GM12873 (cell line): ENCODE measurements around the gene SSBP2.

Experiments used
- TF ChIP-seq, protein P1 (sequence below): IDR thresholded peaks from 2 replicates; pipeline ENCODE4 v1.5.1; 2012; ENCODE audit warnings: low read depth, mild to moderate bottlenecking, moderate library complexity, low read length, control low read depth; ENCODE audit not compliant: insufficient read depth; ENCODE audit errors: missing control alignments

Gene SSBP2

GRCh38 chr5:81428446-81428845, 322.5 kb downstream of the SSBP2 start:
- TF ChIP-seq, protein P1, sequence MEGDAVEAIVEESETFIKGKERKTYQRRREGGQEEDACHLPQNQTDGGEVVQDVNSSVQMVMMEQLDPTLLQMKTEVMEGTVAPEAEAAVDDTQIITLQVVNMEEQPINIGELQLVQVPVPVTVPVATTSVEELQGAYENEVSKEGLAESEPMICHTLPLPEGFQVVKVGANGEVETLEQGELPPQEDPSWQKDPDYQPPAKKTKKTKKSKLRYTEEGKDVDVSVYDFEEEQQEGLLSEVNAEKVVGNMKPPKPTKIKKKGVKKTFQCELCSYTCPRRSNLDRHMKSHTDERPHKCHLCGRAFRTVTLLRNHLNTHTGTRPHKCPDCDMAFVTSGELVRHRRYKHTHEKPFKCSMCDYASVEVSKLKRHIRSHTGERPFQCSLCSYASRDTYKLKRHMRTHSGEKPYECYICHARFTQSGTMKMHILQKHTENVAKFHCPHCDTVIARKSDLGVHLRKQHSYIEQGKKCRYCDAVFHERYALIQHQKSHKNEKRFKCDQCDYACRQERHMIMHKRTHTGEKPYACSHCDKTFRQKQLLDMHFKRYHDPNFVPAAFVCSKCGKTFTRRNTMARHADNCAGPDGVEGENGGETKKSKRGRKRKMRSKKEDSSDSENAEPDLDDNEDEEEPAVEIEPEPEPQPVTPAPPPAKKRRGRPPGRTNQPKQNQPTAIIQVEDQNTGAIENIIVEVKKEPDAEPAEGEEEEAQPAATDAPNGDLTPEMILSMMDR, result no peak

GRCh38 chr5:81427566-81427965, 323.3 kb downstream of the SSBP2 start:
- TF ChIP-seq, protein P1, result no peak

GRCh38 chr5:81426359-81427030, 324.4 kb downstream of the SSBP2 start:
- TF ChIP-seq, protein P1, result no peak

GRCh38 chr5:81425569-81425968, 325.3 kb downstream of the SSBP2 start:
- TF ChIP-seq, protein P1, result peak; percentile 49

DNA sequence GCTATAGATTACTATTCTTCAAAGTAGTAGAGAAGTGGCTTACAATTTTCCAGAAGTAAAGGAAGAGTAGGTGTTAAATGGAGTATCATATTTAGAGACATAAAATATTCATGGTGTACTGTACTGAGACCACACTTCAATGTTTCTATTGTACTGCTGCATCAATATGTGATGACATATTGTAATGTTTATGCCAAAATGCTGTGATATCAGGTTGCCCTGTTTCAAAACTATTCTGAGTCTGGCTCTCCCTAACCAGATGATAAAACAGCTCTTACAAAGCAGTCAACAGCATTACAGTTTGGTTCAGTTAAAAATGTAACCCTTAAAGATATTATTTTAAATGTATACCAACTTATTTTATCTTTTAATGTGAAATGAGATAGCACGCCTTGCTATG, 326.2 kb downstream of the SSBP2 start:
- TF ChIP-seq, protein P1, result no peak

DNA sequence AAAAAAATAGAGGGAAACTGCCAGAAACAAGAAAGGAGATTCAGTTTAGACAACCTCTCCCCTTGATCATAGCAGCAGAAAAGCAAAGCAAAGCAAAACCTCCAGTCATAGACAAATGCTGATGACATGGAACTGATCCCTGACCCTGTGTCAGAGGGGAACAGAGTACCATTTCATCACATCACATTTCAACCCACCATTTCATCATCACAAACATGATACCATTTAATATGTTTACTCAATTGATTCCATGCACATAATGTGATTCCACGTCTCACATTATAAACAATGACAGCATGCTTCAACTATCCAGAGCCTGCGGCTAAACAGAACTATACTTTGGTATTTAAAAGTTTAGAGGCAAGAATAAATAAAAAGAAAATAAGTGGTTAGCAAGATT, 328.2 kb downstream of the SSBP2 start:
- TF ChIP-seq, protein P1, result no peak

DNA sequence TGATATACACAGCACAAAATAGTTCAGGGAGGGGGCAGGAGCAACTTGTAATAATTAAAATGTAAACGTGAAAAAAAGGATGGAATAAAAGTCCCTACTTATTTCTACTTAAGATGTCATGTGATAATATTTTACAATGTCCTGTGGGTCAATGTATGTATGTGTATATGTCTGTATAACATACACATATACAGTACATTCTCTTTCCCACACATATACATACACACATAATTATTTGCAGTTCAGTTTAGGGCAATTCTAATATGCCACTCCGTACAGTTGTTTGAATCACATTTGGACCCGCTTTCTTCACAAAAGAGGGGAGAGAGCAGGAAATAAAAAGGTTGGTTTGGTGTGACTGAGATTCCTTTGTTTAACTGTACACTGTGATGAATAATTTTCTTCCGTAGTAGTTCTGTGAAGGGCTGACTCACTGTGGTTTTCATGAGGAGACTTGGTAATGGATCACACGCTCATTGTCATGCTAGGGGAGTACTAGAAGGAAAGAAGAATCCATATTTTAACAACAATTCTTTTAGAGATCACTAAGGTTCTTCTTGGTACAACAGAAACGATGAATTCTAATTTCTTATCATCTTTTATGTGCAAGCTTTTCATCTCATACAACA, 330.7 kb downstream of the SSBP2 start:
- TF ChIP-seq, protein P1, result no peak
